GM04503 (cell line): ENCODE data around the gene GP1BB.

Source experiments
- DNase-seq: peaks from one replicate; pipeline ENCODE4 v3.0.0-alpha.2; 2012; ENCODE audit warnings: low read depth

The GP1BB gene

DNA sequence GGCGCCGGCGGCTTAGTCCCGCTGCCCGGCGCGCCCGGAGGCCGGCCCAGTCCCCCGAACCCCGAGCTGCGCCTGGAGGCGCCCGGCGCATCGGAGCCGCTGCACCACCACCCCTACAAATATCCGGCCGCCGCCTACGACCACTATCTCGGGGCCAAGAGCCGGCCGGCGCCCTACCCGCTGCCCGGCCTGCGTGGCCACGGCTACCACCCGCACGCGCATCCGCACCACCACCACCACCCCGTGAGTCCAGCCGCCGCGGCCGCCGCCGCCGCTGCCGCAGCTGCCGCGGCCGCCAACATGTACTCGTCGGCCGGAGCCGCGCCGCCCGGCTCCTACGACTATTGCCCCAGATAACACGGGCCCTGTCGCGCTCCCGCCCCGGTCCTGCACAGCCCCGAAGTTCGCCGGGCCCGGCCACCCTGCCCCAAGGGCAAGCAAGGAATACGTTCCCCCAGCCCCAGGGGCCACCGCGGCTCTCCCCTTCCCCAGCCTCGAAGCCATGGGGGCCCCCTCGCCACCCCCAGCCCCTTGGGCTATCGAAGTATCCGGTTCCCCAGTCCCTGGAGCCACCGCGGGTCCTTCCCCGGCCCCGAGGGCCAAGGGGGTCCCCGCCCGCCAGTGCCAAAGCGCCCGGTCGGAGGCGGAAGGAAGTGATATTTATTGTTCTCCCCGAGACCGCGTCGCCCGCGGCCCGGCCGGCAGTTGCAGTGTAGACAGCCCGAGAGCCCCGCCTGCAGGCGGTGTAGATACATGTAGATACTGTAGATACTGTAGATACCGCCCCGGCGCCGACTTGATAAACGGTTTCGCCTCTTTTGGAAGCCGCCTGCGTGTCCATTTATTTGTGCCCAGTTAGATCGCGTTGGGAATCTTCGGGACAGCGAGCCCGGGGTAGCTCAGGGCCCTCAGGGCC lies 43.4 kb downstream of the GP1BB start:
- DNase-seq, result no peak

DNA sequence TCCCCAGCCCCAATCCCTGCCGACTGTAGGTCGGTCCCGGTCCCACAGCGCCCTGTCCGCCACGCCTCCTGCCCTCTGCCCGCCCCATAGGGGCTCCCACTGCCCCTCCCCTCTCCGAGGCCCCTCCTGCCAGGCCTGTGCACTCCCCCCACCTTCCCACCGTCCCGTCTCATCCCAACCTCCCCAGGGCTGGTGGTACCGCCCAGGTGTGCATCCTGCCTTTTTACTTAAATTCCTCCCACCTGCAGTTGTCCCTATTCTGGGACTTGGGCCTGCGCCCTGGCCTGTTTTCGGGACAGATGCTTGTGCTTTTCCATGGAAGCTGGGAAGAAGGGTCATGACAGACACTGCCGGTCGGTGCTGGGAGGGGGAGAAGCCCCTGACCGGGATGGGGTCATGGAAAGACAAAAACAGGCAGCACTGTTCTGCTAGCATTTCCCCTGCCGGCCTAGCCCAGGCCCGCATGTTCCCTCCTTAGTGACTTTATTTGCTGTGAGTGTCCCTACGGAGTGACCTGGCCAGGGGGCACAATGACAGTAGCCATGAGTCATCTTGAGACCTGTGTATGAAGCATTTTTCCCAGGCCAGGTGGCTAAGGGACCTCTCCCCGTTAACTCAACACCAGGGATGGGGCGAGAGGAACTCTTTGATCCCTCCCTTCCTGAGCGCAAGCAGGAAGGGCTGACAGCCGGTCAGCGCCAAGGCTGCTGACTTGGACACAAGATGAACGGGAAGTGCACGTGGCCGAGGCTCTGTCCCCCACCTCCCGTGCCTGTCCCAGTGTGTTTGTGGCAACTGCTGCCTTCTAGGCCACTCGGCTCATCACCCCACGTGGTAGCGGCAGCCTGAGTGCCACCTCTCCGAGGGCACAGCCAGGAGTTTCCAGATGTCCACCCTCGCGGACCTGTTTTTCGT lies 44.3 kb downstream of the GP1BB start:
- DNase-seq, result no peak

DNA sequence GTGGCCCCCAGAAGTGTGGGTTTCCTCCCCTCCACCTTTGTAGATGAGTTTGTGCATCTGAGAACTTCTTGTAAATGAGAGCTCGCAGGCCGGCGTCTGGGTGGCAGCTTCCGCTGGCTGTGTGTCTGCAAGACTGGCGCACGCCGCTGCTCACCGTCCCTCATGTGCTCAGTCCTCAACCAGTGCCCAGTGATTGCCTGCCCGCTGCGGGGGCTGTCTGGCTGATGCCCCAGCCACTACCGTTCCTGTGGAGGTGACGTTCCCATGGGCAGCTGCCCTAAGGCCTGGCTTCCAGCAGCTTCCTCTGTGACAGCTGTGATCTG lies 46.0 kb downstream of the GP1BB start:
- no peak for DNase-seq

DNA sequence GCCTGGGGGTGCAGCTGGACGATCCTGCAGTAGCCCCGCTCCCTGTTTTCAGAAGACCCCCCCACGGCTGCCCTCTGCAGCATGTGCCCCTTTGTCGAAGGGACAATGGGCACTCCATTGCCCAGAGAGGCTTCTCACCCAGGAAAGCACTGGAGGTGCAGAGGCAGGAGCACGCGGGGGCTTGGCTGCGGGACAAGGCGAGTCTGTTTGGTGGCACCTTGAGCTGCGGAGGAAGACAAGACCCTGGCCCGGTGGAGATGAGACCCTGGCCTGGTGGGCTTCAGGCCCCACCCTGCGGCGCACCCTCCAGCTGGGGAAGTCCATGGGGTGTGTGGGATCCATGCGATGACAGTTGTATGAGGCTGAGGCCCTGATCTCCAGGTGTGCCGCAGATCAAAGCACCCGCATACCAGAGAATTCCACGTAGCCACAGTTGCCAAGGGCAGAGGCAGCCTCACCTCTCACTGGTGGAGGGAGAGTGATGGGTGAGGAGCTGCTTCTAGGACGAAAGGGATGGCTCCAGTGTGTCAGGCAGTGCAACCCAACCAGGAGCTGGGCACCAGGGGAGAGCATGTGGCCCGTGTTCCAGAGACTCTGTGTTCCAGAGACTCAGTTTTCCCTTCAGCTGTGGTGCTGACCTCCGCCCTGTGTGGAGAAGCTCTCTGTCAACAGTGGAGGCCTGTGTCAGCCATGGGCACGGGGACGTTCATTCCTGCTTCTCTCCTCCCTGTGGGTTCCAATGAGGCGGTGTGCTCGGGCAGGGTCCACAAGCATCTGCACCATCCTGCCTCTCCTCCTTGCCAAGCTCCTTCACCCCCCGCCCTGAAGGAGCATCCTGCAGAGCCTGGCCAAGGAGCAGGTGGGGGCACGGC lies 47.2 kb downstream of the GP1BB start:
- DNase-seq, result no peak

DNA sequence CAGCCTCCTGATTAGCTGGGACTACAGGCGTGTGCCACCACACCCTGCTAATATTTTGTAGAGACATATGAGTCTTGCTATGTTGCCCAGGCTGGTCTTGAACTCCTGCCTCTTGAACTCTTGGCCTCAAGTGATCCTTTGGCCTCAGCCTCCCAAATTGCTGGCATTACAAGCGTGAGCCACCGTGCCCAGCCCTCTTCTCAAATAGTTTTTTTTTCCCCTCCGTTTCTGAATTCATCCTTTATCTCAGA lies 49.0 kb downstream of the GP1BB start:
- no peak for DNase-seq

DNA sequence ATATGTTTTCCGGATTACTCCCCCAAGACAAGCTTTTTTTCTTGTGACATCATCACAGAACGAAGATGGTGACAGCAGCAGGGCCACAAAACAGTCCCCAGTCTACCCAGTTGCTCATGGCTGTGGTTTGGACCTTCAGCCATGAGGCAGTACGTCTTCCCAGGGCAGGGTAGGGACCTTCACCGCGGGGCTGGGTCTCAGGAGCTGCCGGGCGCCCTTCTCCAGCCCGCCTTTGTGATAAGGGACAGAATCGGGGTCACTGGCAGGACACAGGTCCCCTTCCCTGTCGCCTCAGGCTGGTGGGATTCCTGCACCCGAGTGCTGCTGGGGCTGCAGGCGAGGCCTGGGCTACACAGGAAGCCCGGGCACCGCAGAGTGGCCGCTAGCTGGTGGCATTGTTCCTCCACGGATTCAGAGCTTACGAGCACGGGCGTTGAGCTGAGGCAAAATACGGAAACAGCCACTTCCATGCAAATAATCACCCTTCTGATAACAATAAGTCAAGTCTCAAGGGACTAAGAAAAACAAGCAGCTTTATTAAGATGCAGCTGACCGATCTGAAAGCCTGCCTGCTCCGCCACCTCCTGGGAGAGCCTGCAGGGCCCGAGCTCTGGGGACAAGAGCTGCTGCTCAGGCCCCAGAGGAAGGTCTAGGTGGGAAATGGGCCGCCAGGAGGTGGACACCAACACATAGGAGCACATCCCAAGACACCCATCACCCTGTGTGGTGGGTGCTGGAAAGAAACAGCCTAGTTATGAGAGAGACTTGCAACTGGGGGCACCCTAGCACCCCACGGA lies 49.5 kb downstream of the GP1BB start:
- no peak for DNase-seq

DNA sequence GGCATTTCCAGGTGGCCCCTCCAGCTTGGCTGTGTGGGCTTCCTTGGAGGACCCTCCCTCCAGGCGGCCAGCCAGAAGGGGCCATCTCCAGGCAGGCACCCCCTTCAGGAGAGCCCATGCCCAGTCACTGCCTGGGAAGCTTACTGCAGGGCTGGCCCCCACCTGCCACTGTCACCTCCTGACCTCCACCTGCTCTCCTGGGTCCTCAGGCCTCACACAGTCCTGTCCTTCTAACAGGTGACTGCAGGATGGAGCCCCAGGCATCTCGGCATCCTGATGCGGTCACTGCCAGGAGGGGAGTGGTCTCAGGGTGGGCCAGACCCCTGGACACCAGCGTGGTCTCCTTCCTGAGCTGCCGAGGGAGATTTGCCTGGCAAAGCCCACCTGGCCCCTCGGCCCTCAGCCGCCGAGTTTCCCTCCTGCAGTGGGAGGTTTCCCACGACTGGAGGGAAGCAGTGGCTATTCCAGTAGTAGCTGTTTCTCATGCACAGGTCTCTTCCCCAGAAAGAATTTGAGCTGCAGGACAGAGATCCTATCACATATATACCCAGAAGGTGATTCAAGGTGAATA lies 50.2 kb downstream of the GP1BB start:
- DNase-seq, result no peak
